Measurements from ENCODE around the gene ASPN.

The ASPN gene

DNA sequence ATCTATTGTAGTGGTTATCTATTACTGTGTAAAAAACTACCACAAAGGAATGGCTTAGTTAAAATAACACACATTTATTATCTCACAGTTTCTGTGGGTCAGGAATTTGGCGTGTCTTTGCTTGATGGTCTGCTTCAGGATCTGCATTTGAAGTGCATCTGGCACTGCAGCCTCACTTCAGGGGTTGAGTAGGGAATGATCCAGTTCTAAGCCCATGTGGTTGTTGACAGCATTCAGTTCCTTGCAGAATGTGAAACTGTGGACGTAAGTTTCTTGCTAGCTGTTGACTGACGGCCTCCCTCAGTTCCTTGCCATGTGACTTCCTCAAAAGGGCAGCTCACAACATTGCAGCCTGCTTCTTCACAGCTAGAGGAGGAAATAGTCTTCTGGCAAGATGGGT, 75.8 kb downstream of the ASPN start:
- Histone ChIP-seq H3K27ac (no peak overlapping the region), H3K9ac (no peak overlapping the region), H2AFZ (ENCODE audit: low read depth) (no peak overlapping the region), H3K27me3 (ENCODE audit: insufficient read depth, low read depth) (no peaks in the 10 kb centered on the region), H3K4me1 (ENCODE audit: low read depth, poor library complexity, severe bottlenecking) (no peaks in the 10 kb centered on the region), H3K4me2 (no peak overlapping the region), H3K36me3 (ENCODE audit: insufficient read depth) (no peaks in the 10 kb centered on the region), H3K4me3 (IDR thresholded peaks at IDR 0.05; ENCODE audit: insufficient read depth, low read depth, low read length) (no peak overlapping the region), H3K79me2 (ENCODE audit: insufficient read depth, low read depth) (no peaks in the 10 kb centered on the region), H4K20me1 (ENCODE audit: insufficient read depth) (no peaks in the 10 kb centered on the region)
- no peak for TF ChIP-seq CTCF (conservative IDR thresholded peaks at IDR 0.05; ENCODE audit: low read depth, low read length)
